Vagina (tissue), 2 donors: ENCODE data around the gene GRM8. TPM values are rescaled to one million over a fixed set of nuclear protein-coding genes. Genes with fewer than 3 reads are reported as not detected.
"Not testable (repeated sequence)": the region's sequence is repeated elsewhere in the genome, so short reads cannot be mapped to it uniquely, and the experiment has no call there.

Experiments
- DNase-seq, 2 donors: peaks; one replicate each; pipeline ENCODE4 v3.0.0-alpha.2; 2017; ENCODE audit errors: extremely low spot score in 2 of 2
- H3K27ac ChIP-seq: fragments of 200-600 bp; sonication (generic); one replicate; pipeline ENCODE4 v1.5.1; 2019
- H3K27me3 ChIP-seq: fragments of 200-600 bp; sonication (generic); one replicate; pipeline ENCODE4 v1.5.1; 2019
- H3K36me3 ChIP-seq, 2 donors: fragments of 200-600 bp; sonication (generic); one replicate each; pipeline ENCODE4 v1.5.1; 2017 to 2019
- H3K4me1 ChIP-seq: fragments of 200-600 bp; sonication (generic); one replicate; pipeline ENCODE4 v1.5.1; 2019
- H3K4me3 ChIP-seq, 2 donors: fragments of 200-600 bp; sonication (generic); 1 replicate in 1 of 2; 2 replicates in 1 of 2; pipeline ENCODE4 v1.5.1; 2016 to 2019
- H3K9me3 ChIP-seq: fragments of 200-600 bp; sonication (generic); one replicate; pipeline ENCODE4 v1.5.1; 2019
- POLR2A ChIP-seq, 2 donors: fragments of 450-650 bp; IDR thresholded peaks; one replicate each; pipeline ENCODE4 v1.6.1; 2017; ENCODE audit warnings: antibody characterized with exemption in 2 of 2, mild to moderate bottlenecking in 2 of 2, moderate library complexity in 2 of 2
- POLR2AphosphoS5 ChIP-seq, 2 donors: sonication (generic); formaldehyde crosslinking; IDR thresholded peaks; one replicate each; pipeline ENCODE4 v1.9.0; 2017; ENCODE audit warnings: antibody characterized with exemption in 2 of 2, mild to moderate bottlenecking in 2 of 2, low read depth in 1 of 2; ENCODE audit not compliant: insufficient read depth in 1 of 2
- intact Hi-C: fragments of 100-400 bp; cut with DNase I; formaldehyde crosslinking; loops from one replicate; pipeline ENCODE4 v1.15.1; 2023
- total RNA-seq: library from RNA; depleted of rRNA; stranded (reverse); fragments of >200 nt; gene quantifications from one replicate; pipeline ENCODE4 v1.2.3, GENCODE V29; 2016
- TF ChIP-seq, protein P1 (sequence below), 3 experiments: fragments of 450-650 bp in 2 of 3; fragments of 200-600 bp in 1 of 3; sonication (generic) in 1 of 3; IDR thresholded peaks; one replicate each; pipeline ENCODE4 v1.5.1; 2017 to 2019; ENCODE audit warnings: antibody characterized with exemption in 3 of 3, mild to moderate bottlenecking in 2 of 3, moderate library complexity in 2 of 3

Gene GRM8
- total RNA-seq, 1 donor from 2014 or later, result not detected

DNA sequence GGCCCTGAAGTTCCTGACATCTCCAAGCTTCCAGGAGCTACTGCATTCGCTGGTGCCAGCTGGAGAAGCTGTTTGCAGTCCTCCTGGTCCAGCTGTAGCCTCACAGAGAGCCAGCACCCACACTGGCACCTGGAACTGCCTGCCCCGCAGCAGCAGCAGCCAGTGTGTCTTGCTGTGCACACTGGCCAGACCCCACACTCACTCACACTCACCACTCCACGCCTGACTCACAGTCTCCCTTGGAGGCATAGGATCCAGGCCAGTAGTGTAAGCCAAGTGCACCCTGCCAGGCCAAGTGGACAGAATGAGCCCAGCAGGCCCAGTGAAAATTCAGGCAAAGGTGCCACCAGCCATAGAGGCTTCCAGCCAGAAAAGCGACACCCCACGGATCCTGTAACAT is 566.3 kb downstream of the GRM8 start:
- Histone ChIP-seq H3K27me3 (no peaks in the 10 kb centered on the region), H3K27ac (no peak overlapping the region), H3K36me3 (no peaks in the 10 kb centered on the region), H3K9me3 (no peaks in the 10 kb centered on the region), H3K4me3 (no peak overlapping the region), H3K4me1 (no peaks in the 10 kb centered on the region)
- TF ChIP-seq POLR2A (IDR thresholded peaks at IDR 0.05) (no peak), POLR2AphosphoS5 (IDR thresholded peaks at IDR 0.05; ENCODE audit: insufficient read depth in 1 of 2, low read depth in 1 of 2) (no peak)
- TF ChIP-seq, protein P1, sequence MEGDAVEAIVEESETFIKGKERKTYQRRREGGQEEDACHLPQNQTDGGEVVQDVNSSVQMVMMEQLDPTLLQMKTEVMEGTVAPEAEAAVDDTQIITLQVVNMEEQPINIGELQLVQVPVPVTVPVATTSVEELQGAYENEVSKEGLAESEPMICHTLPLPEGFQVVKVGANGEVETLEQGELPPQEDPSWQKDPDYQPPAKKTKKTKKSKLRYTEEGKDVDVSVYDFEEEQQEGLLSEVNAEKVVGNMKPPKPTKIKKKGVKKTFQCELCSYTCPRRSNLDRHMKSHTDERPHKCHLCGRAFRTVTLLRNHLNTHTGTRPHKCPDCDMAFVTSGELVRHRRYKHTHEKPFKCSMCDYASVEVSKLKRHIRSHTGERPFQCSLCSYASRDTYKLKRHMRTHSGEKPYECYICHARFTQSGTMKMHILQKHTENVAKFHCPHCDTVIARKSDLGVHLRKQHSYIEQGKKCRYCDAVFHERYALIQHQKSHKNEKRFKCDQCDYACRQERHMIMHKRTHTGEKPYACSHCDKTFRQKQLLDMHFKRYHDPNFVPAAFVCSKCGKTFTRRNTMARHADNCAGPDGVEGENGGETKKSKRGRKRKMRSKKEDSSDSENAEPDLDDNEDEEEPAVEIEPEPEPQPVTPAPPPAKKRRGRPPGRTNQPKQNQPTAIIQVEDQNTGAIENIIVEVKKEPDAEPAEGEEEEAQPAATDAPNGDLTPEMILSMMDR (IDR thresholded peaks at IDR 0.05), result no peak
- intact Hi-C loops, result no loop called here
- DNase-seq, result no peak

DNA sequence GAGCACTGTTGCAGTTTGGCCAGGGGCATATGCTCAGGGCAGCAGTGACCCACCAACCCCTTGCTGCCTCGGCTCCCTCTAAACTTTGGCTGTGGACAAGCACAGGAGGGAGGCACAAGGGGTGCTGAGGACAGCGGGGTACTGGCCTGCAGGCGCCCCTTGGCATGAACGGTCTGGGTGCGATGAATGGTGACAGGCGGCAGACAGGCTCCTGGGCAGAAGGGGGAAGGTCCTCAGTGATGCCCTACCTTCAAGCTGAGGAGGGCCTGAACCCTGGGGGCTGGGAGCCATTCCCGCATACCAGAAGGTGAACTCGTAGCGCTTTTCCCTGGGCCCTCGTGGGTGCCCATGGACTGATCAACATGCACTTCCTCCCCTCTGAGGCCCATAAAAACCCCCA is 567.1 kb downstream of the GRM8 start:
- Histone ChIP-seq H3K27ac (no peak overlapping the region), H3K4me3 (no peak overlapping the region), H3K27me3 (no peaks in the 10 kb centered on the region), H3K36me3 (no peaks in the 10 kb centered on the region), H3K9me3 (no peaks in the 10 kb centered on the region), H3K4me1 (no peaks in the 10 kb centered on the region)
- no peak for TF ChIP-seq POLR2A (IDR thresholded peaks at IDR 0.05)
- no peak for TF ChIP-seq POLR2AphosphoS5 (IDR thresholded peaks at IDR 0.05; ENCODE audit: insufficient read depth in 1 of 2, low read depth in 1 of 2)
- TF ChIP-seq, protein P1 (IDR thresholded peaks at IDR 0.05), result no peak
- DNase-seq, result no peak
- intact Hi-C loops, result no loop called here

DNA sequence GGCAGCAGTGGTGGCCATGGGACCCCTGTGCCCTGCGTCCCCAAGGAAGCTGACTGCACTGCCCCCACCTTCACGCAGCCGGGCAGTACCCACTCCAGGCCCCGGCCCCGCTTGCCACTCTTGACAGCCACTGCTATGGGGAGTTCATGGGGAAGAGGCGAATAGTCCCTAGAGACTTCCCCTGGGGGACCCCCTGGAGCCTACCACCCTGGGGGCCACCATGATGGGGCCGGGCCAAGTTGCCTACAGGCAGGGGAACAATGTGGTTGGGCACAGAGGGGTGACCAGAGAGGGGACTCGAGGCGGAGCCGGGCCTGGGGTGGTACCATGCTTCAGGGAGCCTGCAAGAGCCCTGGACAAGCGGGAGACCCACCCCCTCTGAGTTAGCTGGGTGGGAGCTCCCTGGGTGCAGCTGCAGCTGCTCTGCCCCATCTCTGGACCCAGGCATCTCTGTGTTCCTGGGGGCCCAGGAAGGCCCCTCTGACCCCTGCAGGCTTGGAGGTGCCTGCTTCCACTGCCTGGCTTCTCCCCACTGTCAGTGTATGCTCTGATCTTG is 567.6 kb downstream of the GRM8 start:
- TF ChIP-seq POLR2A (IDR thresholded peaks at IDR 0.05), result no peak
- TF ChIP-seq, protein P1 (IDR thresholded peaks at IDR 0.05), result no peak
- no peak for TF ChIP-seq POLR2AphosphoS5 (IDR thresholded peaks at IDR 0.05; ENCODE audit: insufficient read depth in 1 of 2, low read depth in 1 of 2)
- H3K27ac ChIP-seq, result no peak overlapping the region
- no peak for DNase-seq
- no peaks in the 10 kb centered on the region for H3K27me3 ChIP-seq
- intact Hi-C loops, result no loop called here
- H3K36me3 ChIP-seq, result no peaks in the 10 kb centered on the region
- no peaks in the 10 kb centered on the region for H3K9me3 ChIP-seq
- no peaks in the 10 kb centered on the region for H3K4me1 ChIP-seq
- no peak overlapping the region for H3K4me3 ChIP-seq

DNA sequence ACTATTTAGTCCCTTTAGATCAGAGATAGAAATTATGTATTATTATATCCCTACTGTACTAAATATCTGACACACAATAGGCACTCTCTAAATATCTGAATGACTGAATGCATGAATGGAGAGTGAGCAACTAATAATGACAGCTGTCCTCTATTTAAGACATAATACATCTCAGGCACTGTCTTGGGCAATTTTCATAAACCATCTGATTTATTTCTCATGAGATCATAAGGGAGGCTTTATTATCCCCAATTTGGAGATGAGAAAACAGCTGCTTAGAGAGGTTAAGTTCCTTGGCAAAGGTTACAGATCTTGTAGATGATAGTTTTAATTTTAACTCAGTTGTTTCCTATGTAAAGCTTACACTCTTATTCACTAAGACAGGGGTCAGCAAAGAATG is 570.6 kb downstream of the GRM8 start:
- intact Hi-C loops, result no loop called here
- Histone ChIP-seq H3K27ac (no peak overlapping the region), H3K4me3 (no peak overlapping the region), H3K9me3 (no peaks in the 10 kb centered on the region), H3K27me3 (no peaks in the 10 kb centered on the region), H3K36me3 (no peaks in the 10 kb centered on the region), H3K4me1 (no peaks in the 10 kb centered on the region)
- DNase-seq, result no peak
- TF ChIP-seq POLR2A (IDR thresholded peaks at IDR 0.05), result no peak
- TF ChIP-seq POLR2AphosphoS5 (IDR thresholded peaks at IDR 0.05; ENCODE audit: insufficient read depth in 1 of 2, low read depth in 1 of 2), result no peak
- TF ChIP-seq, protein P1 (IDR thresholded peaks at IDR 0.05), result no peak

DNA sequence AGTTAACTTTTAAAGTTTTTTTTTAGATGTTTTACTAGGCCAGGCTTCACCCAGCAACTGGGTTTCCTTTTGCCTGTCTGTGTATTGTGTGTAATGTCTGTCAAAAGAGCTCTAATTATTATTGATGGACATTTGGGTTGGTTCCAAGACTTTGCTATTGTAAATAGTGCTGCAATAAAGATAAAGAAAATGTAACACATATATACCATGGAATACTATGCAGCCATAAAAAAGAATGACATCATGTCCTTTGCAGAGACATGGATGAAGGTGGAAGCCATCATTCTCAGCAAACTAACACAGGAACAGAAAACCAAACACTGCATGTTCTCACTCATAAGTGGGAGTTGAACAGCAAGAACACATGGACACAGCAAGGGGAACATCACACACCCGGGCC is 584.0 kb downstream of the GRM8 start:
- intact Hi-C loops, DNase-seq, H3K4me3 ChIP-seq, H3K9me3 ChIP-seq, H3K36me3 ChIP-seq, H3K27ac ChIP-seq, H3K4me1 ChIP-seq, H3K27me3 ChIP-seq: not testable (repeated sequence)
